NT2/D1 (cell line): ENCODE measurements around the gene CNKSR2.

ENCODE experiments used
- DNase-seq: peaks from one replicate; pipeline ENCODE4 v3.0.0-alpha.2; 2011; ENCODE audit warnings: low read depth, low spot score
- H3K27me3 ChIP-seq: 2 replicates; pipeline ENCODE4 v1.6.0; 2011; ENCODE audit warnings: mild to moderate bottlenecking; ENCODE audit not compliant: insufficient read length, insufficient read depth
- H3K36me3 ChIP-seq: 2 replicates; pipeline ENCODE4 v1.6.1; 2011; ENCODE audit warnings: mild to moderate bottlenecking, low read length, mixed read lengths; ENCODE audit not compliant: insufficient read depth, insufficient read length
- H3K4me1 ChIP-seq: 2 replicates; pipeline ENCODE4 v1.5.1; 2011; ENCODE audit not compliant: insufficient read depth, insufficient read length
- H3K4me3 ChIP-seq: 2 replicates; pipeline ENCODE4 v1.5.1; 2011; ENCODE audit warnings: low read depth; ENCODE audit not compliant: insufficient read length
- H3K9ac ChIP-seq: 2 replicates; pipeline ENCODE4 v1.6.0; 2011; ENCODE audit warnings: low read depth; ENCODE audit not compliant: insufficient read length
- H3K9me3 ChIP-seq: 2 replicates; pipeline ENCODE4 v1.5.1; 2011; ENCODE audit warnings: mild to moderate bottlenecking, low read length; ENCODE audit not compliant: insufficient read depth
- SUZ12 ChIP-seq: IDR thresholded peaks from 2 replicates; pipeline ENCODE4 v1.6.1; 2011; ENCODE audit not compliant: insufficient read length, insufficient read depth; ENCODE audit errors: extremely low read depth
- YY1 ChIP-seq: IDR thresholded peaks from 2 replicates; pipeline ENCODE4 v1.6.1; 2011; ENCODE audit not compliant: insufficient read length, insufficient read depth
- ZNF274 ChIP-seq: IDR thresholded peaks from 2 replicates; pipeline ENCODE4 v1.6.1; 2011; ENCODE audit warnings: mild to moderate bottlenecking, low read depth, low read length

Gene CNKSR2

GRCh38 chrX:21660156-21660555 lies 285.9 kb downstream of the CNKSR2 start:
- no peaks in the 10 kb centered on the region for H3K4me1 ChIP-seq
- no peaks in the 10 kb centered on the region for H3K9me3 ChIP-seq
- H3K36me3 ChIP-seq = no peaks in the 10 kb centered on the region
- no peaks in the 10 kb centered on the region for H3K27me3 ChIP-seq
- TF ChIP-seq YY1 (no peak), SUZ12 (no peak), ZNF274 (no peak)
- DNase-seq = no peak
- H3K9ac ChIP-seq = no peak overlapping the region
- H3K4me3 ChIP-seq = no peak overlapping the region

- H3K9ac ChIP-seq = no peak overlapping the region
- no peaks in the 10 kb centered on the region for H3K4me1 ChIP-seq
- no peaks in the 10 kb centered on the region for H3K36me3 ChIP-seq
- H3K4me3 ChIP-seq = no peak overlapping the region
- TF ChIP-seq SUZ12 (no peak), YY1 (no peak), ZNF274 (no peak)
- no peaks in the 10 kb centered on the region for H3K9me3 ChIP-seq
- no peaks in the 10 kb centered on the region for H3K27me3 ChIP-seq
- no peak for DNase-seq
Measured at GRCh38 chrX:21661316-21661715, 287.1 kb downstream of the CNKSR2 start.

GRCh38 chrX:21662761-21663160 lies 288.5 kb downstream of the CNKSR2 start:
- H3K9me3 ChIP-seq = no peaks in the 10 kb centered on the region
- TF ChIP-seq ZNF274 = no peak
- TF ChIP-seq YY1 = no peak
- no peak for TF ChIP-seq SUZ12
- no peak overlapping the region for H3K4me3 ChIP-seq
- no peak for DNase-seq
- no peaks in the 10 kb centered on the region for H3K27me3 ChIP-seq
- no peaks in the 10 kb centered on the region for H3K4me1 ChIP-seq
- no peak overlapping the region for H3K9ac ChIP-seq
- H3K36me3 ChIP-seq = no peaks in the 10 kb centered on the region

GRCh38 chrX:21666252-21666651 lies 292.0 kb downstream of the CNKSR2 start:
- H3K27me3 ChIP-seq = no peaks in the 10 kb centered on the region
- TF ChIP-seq YY1 (no peak), ZNF274 (no peak), SUZ12 (no peak)
- H3K36me3 ChIP-seq = no peaks in the 10 kb centered on the region
- DNase-seq = no peak
- H3K9ac ChIP-seq = no peak overlapping the region
- H3K4me3 ChIP-seq = no peak overlapping the region
- no peaks in the 10 kb centered on the region for H3K4me1 ChIP-seq
- H3K9me3 ChIP-seq = no peaks in the 10 kb centered on the region

GRCh38 chrX:21666679-21667078 lies 292.5 kb downstream of the CNKSR2 start:
- Histone ChIP-seq H3K36me3 (no peaks in the 10 kb centered on the region), H3K9me3 (no peaks in the 10 kb centered on the region), H3K27me3 (no peaks in the 10 kb centered on the region), H3K9ac (no peak overlapping the region), H3K4me1 (no peaks in the 10 kb centered on the region), H3K4me3 (no peak overlapping the region)
- no peak for DNase-seq
- TF ChIP-seq ZNF274 (no peak), SUZ12 (no peak)

- TF ChIP-seq YY1 (no peak), ZNF274 (no peak), SUZ12 (no peak)
- Histone ChIP-seq H3K4me1 (no peaks in the 10 kb centered on the region), H3K36me3 (no peaks in the 10 kb centered on the region), H3K4me3 (no peak overlapping the region), H3K9ac (no peak overlapping the region), H3K9me3 (no peaks in the 10 kb centered on the region), H3K27me3 (no peaks in the 10 kb centered on the region)
- no peak for DNase-seq
Measured at GRCh38 chrX:21674430-21675186, 300.4 kb downstream of the CNKSR2 start.

GRCh38 chrX:21675931-21676330 lies 301.7 kb downstream of the CNKSR2 start:
- no peaks in the 10 kb centered on the region for H3K9me3 ChIP-seq
- DNase-seq = no peak
- no peaks in the 10 kb centered on the region for H3K36me3 ChIP-seq
- H3K4me3 ChIP-seq = no peak overlapping the region
- no peaks in the 10 kb centered on the region for H3K27me3 ChIP-seq
- no peaks in the 10 kb centered on the region for H3K4me1 ChIP-seq
- H3K9ac ChIP-seq = no peak overlapping the region
- TF ChIP-seq YY1 = no peak
- TF ChIP-seq ZNF274 = no peak
- TF ChIP-seq SUZ12 = no peak
